HepG2 (cell line): ENCODE results near the gene RPL18. TPM values are rescaled to one million over a fixed set of nuclear protein-coding genes. Genes with fewer than 3 reads are reported as not detected.

Experiments
- CHD2 ChIP-seq: IDR thresholded peaks from 2 replicates; pipeline ENCODE4 v1.6.1; 2011; ENCODE audit warnings: low read depth, low read length, improper control_type of control experiment
- MEF2D ChIP-seq: sonication (generic); formaldehyde crosslinking; IDR thresholded peaks from 2 replicates; pipeline ENCODE4 v1.5.1; 2020; ENCODE audit warnings: mild to moderate bottlenecking, missing genetic modification reagents
- NRL ChIP-seq: sonication (generic); formaldehyde crosslinking; IDR thresholded peaks from 2 replicates; pipeline ENCODE4 v1.5.0; 2020; ENCODE audit warnings: missing genetic modification reagents, mild to moderate bottlenecking, moderate library complexity, borderline replicate concordance
- PAWR ChIP-seq: sonication (generic); formaldehyde crosslinking; IDR thresholded peaks from 2 replicates; pipeline ENCODE4 v1.4.0; 2020; ENCODE audit warnings: missing genetic modification reagents, mild to moderate bottlenecking, borderline replicate concordance
- SRSF1 ChIP-seq: fragments of 200-400 bp; formaldehyde crosslinking; optimal IDR thresholded peaks from 2 replicates; pipeline ENCODE3; 2017; ENCODE audit warnings: mild to moderate bottlenecking, low read depth, low read length, moderate library complexity
- ZBTB38 ChIP-seq: sonication (generic); formaldehyde crosslinking; IDR thresholded peaks from 2 replicates; pipeline ENCODE4 v1.5.1; 2020; ENCODE audit warnings: mild to moderate bottlenecking, missing genetic modification reagents
- ZFP90 ChIP-seq: sonication (generic); formaldehyde crosslinking; IDR thresholded peaks from 2 replicates; pipeline ENCODE4 v1.8.0; 2022; ENCODE audit warnings: missing genetic modification reagents, mild to moderate bottlenecking, inconsistent platforms, borderline replicate concordance
- ZNF264 ChIP-seq: sonication (generic); formaldehyde crosslinking; IDR thresholded peaks from 2 replicates; pipeline ENCODE4 v1.4.0; 2020; ENCODE audit warnings: missing genetic modification reagents
- ZNF83 ChIP-seq: sonication (generic); formaldehyde crosslinking; IDR thresholded peaks from 2 replicates; pipeline ENCODE4 v1.4.0; 2020; ENCODE audit warnings: missing genetic modification reagents, mild to moderate bottlenecking, borderline replicate concordance
- ZNF891 ChIP-seq: sonication (generic); formaldehyde crosslinking; IDR thresholded peaks from 2 replicates; pipeline ENCODE4 v1.5.0; 2020; ENCODE audit warnings: mild to moderate bottlenecking, missing genetic modification reagents
- polyA plus RNA-seq, 8 experiments: library from polyadenylated mRNA; depleted of rRNA in 3 of 8; stranded (reverse) in 7 of 8; unstranded in 1 of 8; fragments of >200 nt; fragmentation: Illumina TruSeq in 4 of 8; extraction: Trizol in 4 of 8; gene quantifications; 2 replicates each; pipeline versions ENCODE4 v1.2.1 to v1.2.3, GENCODE V29; 2011 to 2016; ENCODE audit warnings: low read depth in 4 of 8, missing spikeins in 1 of 8, mixed read lengths in 1 of 8; ENCODE audit not compliant: insufficient read depth in 1 of 8
- total RNA-seq, 5 experiments: library from RNA; depleted of rRNA; stranded (reverse); fragments of >200 nt; fragmentation: Illumina TruSeq; extraction: Trizol; gene quantifications; 2 replicates each; pipeline ENCODE4 v1.2.3, GENCODE V29; 2016; ENCODE audit warnings: low read depth in 1 of 5
- TF ChIP-seq, protein P1 (sequence below): sonication (generic); formaldehyde crosslinking; IDR thresholded peaks from 2 replicates; pipeline ENCODE4 v1.4.0; 2020; ENCODE audit warnings: mild to moderate bottlenecking, missing genetic modification reagents
- TF ChIP-seq, protein P2 (sequence below): sonication (generic); formaldehyde crosslinking; IDR thresholded peaks from 2 replicates; pipeline ENCODE4 v1.5.0; 2020; ENCODE audit warnings: missing genetic modification reagents
- TF ChIP-seq, protein P3 (sequence below): sonication (generic); formaldehyde crosslinking; IDR thresholded peaks from 2 replicates; pipeline ENCODE4 v1.5.0; 2020; ENCODE audit warnings: mild to moderate bottlenecking, missing genetic modification reagents
- TF ChIP-seq, protein P4 (sequence below): sonication (generic); formaldehyde crosslinking; IDR thresholded peaks from 2 replicates; pipeline ENCODE4 v1.4.0; 2020; ENCODE audit warnings: missing genetic modification reagents

Gene RPL18
- total and polyA plus RNA-seq, 2 of the 13 experiments (the other 11 are each of a cell fraction or from before 2014, with no cell fraction given), result 1,485 to 1,639 TPM

DNA sequence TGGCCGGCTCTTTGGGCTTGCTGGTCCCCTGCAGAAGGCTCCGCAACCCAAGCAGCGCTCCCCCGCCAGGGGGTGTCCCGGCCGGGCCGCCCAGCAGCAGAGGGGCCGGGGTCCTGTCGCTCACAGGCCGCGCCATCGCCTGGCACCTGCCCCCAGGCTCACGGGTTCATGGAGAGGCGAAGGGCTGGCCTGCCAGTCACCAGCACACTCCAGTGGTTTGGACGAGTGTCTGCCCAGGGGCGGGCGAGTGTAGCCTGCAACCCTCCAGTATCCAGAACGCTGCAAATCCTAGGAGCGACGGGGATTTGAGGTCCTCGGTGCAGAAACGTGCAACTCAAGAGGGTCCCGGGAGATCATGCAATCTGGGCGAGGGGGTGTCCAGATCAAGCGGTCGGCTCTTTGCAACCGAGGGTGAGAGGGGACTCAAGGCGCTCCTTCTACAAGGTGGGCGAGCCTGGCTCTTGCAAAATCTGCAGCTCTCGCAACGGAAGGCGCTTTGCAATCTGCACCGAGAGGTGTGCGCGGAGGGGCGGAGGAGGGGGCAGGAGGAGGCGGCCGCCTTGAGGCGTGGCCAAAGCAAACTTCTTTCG lies 18.0 kb upstream of the RPL18 start, which contains the start of gene DBP (continued):
- TF ChIP-seq, protein P1, sequence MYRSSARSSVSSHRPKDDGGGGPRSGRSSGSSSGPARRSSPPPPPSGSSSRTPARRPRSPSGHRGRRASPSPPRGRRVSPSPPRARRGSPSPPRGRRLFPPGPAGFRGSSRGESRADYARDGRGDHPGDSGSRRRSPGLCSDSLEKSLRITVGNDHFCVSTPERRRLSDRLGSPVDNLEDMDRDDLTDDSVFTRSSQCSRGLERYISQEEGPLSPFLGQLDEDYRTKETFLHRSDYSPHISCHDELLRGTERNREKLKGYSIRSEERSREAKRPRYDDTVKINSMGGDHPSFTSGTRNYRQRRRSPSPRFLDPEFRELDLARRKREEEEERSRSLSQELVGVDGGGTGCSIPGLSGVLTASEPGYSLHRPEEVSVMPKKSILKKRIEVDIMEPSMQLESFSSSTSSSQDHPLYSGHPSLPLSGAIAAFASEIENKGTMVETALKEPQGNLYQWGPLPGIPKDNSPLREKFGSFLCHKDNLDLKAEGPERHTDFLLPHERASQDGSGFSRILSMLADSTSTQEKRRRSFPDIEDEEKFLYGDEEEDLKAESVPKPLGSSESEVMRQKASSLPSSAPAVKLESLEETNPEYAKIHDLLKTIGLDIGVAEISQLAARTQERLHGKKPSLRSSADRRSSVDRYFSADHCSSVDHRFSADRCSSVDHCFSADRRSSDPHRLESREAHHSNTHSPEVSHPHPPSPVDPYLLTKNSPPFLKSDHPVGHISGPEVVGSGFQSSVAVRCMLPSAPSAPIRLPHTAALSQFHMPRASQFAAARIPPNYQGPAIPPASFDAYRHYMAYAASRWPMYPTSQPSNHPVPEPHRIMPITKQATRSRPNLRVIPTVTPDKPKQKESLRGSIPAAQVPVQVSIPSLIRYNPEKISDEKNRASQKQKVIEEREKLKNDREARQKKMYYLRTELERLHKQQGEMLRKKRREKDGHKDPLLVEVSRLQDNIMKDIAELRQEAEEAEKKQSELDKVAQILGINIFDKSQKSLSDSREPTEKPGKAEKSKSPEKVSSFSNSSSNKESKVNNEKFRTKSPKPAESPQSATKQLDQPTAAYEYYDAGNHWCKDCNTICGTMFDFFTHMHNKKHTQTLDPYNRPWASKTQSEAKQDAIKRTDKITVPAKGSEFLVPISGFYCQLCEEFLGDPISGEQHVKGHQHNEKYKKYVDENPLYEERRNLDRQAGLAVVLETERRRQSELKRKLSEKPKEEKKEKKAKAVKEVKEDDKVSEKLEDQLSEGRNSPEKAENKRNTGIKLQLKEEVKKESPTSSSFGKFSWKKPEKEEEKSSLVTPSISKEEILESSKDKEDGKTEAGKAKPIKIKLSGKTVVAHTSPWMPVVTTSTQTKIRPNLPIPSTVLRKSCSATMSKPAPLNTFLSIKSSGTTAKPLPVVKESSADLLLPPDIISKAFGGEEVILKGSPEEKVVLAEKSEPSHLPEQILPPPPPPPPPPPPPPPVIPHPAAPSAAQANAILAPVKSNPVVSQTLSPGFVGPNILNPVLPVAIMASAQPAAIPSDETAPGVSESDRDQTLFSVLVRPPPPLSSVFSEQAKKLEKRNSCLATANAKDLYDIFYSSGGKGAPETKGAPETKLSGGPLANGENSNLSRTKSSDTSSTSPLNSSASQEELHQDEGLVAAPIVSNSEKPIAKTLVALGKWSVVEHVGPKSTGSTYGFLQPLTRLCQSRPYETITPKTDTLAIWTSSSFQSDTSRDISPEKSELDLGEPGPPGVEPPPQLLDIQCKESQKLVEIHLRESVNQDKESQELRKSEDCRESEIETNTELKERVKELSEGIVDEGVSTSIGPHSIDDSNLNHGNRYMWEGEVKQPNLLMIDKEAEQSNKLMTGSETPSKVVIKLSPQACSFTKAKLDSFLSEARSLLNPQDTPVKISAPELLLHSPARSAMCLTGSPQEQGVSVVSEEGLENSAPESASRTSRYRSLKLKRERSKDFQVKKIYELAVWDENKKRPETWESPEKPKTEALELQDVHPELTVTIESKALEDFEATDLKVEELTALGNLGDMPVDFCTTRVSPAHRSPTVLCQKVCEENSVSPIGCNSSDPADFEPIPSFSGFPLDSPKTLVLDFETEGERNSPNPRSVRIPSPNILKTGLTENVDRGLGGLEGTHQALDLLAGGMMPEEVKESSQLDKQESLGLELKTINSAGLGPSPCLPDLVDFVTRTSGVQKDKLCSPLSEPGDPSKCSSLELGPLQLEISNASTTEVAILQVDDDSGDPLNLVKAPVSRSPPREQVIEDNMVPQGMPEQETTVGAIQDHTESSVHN, result 0 out of 2 replicates have a peak, but pooled peaks have one; percentile 38
- TF ChIP-seq ZFP90 (CRISPR knock-in tag), result peak; percentile 27; the same call in 1 of the 2 replicates
- TF ChIP-seq ZNF891, result 0 out of 2 replicates have a peak, but pooled peaks have one; percentile 11
- TF ChIP-seq, protein P2, sequence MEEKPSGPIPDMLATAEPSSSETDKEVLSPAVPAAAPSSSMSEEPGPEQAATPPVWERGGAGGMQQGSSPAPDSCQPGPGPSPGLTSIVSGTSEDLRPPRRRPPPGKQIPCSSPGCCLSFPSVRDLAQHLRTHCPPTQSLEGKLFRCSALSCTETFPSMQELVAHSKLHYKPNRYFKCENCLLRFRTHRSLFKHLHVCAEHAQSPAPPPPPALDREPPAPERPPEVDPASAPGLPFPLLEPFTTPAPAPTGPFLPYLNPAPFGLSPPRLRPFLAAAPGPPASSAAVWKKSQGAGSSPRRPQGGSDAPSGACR (CRISPR knock-in tag), result peak; percentile 6; the same call in 1 of the 2 replicates
- 0 out of 2 replicates have a peak, but pooled peaks have one; percentile 2 for TF ChIP-seq ZBTB38
- TF ChIP-seq MEF2D, result 0 out of 2 replicates have a peak, but pooled peaks have one; percentile 6
- 0 out of 2 replicates have a peak, but pooled peaks have one; percentile 4 for TF ChIP-seq ZNF264 (CRISPR knock-in tag)
- TF ChIP-seq, protein P3, sequence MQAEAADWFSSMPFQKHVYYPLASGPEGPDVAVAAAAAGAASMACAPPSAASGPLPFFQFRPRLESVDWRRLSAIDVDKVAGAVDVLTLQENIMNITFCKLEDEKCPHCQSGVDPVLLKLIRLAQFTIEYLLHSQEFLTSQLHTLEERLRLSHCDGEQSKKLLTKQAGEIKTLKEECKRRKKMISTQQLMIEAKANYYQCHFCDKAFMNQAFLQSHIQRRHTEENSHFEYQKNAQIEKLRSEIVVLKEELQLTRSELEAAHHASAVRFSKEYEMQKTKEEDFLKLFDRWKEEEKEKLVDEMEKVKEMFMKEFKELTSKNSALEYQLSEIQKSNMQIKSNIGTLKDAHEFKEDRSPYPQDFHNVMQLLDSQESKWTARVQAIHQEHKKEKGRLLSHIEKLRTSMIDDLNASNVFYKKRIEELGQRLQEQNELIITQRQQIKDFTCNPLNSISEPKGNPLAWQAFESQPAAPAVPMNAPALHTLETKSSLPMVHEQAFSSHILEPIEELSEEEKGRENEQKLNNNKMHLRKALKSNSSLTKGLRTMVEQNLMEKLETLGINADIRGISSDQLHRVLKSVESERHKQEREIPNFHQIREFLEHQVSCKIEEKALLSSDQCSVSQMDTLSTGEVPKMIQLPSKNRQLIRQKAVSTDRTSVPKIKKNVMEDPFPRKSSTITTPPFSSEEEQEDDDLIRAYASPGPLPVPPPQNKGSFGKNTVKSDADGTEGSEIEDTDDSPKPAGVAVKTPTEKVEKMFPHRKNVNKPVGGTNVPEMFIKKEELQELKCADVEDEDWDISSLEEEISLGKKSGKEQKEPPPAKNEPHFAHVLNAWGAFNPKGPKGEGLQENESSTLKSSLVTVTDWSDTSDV (CRISPR knock-in tag), result no peak
- peak; percentile 5; the same call in 1 of the 2 replicates for TF ChIP-seq NRL (CRISPR knock-in tag)
- TF ChIP-seq PAWR (CRISPR knock-in tag), result no peak
- TF ChIP-seq ZNF83 (CRISPR knock-in tag), result 0 out of 2 replicates have a peak, but pooled peaks have one; percentile 2
- peak; percentile 56 for TF ChIP-seq SRSF1
- TF ChIP-seq, protein P4, sequence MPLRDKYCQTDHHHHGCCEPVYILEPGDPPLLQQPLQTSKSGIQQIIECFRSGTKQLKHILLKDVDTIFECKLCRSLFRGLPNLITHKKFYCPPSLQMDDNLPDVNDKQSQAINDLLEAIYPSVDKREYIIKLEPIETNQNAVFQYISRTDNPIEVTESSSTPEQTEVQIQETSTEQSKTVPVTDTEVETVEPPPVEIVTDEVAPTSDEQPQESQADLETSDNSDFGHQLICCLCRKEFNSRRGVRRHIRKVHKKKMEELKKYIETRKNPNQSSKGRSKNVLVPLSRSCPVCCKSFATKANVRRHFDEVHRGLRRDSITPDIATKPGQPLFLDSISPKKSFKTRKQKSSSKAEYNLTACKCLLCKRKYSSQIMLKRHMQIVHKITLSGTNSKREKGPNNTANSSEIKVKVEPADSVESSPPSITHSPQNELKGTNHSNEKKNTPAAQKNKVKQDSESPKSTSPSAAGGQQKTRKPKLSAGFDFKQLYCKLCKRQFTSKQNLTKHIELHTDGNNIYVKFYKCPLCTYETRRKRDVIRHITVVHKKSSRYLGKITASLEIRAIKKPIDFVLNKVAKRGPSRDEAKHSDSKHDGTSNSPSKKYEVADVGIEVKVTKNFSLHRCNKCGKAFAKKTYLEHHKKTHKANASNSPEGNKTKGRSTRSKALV (CRISPR knock-in tag), result peak; percentile 17; the same call in 1 of the 2 replicates
- TF ChIP-seq CHD2, result 0 out of 2 replicates have a peak, but pooled peaks have one; percentile 5
